CD14-positive monocyte (primary cell): ENCODE measurements around the gene TP53TG5. TPM values are rescaled to one million over a fixed set of nuclear protein-coding genes. Genes with fewer than 3 reads are reported as not detected.
A peak's percentile ranks its signal among the peaks of the same experiment; 100 is the strongest.

Experiments
- DNase-seq, 3 donors: peaks; one replicate each; pipeline ENCODE4 v3.0.0-alpha.2; 2011 to 2022
- H2AFZ ChIP-seq: 2 replicates; pipeline ENCODE4 v1.6.0; 2012; ENCODE audit warnings: mild to moderate bottlenecking, low read depth, low read length, inconsistent platforms; ENCODE audit not compliant: insufficient read depth, poor library complexity, severe bottlenecking
- H3K27ac ChIP-seq, 2 donors: 1 replicate in 1 of 2; 2 replicates in 1 of 2; pipeline ENCODE4 v1.5.1; 2012 to 2013; ENCODE audit warnings: low read length in 2 of 2, control low read depth in 1 of 2, inconsistent platforms in 1 of 2, low read depth in 1 of 2, mild to moderate bottlenecking in 1 of 2
- H3K27me3 ChIP-seq, 2 donors: one replicate each; pipeline versions ENCODE4 v1.6.0 to v1.6.1; 2011 to 2013; ENCODE audit warnings: low read length in 2 of 2; ENCODE audit not compliant: control insufficient read depth in 2 of 2, insufficient read depth in 2 of 2
- H3K36me3 ChIP-seq, 2 donors: replicated peaks in 1 of 2; 1 replicate in 1 of 2; 2 replicates in 1 of 2; pipeline versions ENCODE4 v1.5.1 to v1.6.1; 2012 to 2013; ENCODE audit warnings: low read length in 2 of 2, control low read depth in 1 of 2, inconsistent platforms in 1 of 2, mild to moderate bottlenecking in 1 of 2; ENCODE audit not compliant: insufficient read depth in 2 of 2, control insufficient read depth in 1 of 2
- H3K4me1 ChIP-seq, 2 donors: 1 replicate in 1 of 2; 2 replicates in 1 of 2; pipeline versions ENCODE4 v1.5.1 to v1.6.1; 2012 to 2013; ENCODE audit warnings: low read length in 2 of 2, control low read depth in 1 of 2, inconsistent platforms in 1 of 2, mild to moderate bottlenecking in 1 of 2, moderate library complexity in 1 of 2; ENCODE audit not compliant: insufficient read depth in 2 of 2, control insufficient read depth in 1 of 2
- H3K4me2 ChIP-seq: replicated peaks from 2 replicates; pipeline ENCODE3; 2012; ENCODE audit warnings: low read length, moderate library complexity, mild to moderate bottlenecking; ENCODE audit not compliant: poor library complexity, severe bottlenecking; ENCODE audit errors: extremely low read depth
- H3K4me3 ChIP-seq, 3 experiments: fragments of 200-600 bp in 1 of 3; sonication (generic) in 1 of 3; replicated peaks in 1 of 3; 1 replicate in 2 of 3; 2 replicates in 1 of 3; pipeline ENCODE4 v1.5.1; 2011 to 2013; ENCODE audit warnings: low read length in 3 of 3, mild to moderate bottlenecking in 3 of 3, control low read depth in 2 of 3, low read depth in 2 of 3, inconsistent platforms in 1 of 3, moderate library complexity in 1 of 3
- H3K79me2 ChIP-seq: 2 replicates; pipeline ENCODE4 v1.6.0; 2012; ENCODE audit warnings: mild to moderate bottlenecking, control low read depth, inconsistent platforms, low read length, moderate library complexity; ENCODE audit not compliant: insufficient read depth
- H3K9ac ChIP-seq: 2 replicates; pipeline ENCODE4 v1.6.0; 2017; ENCODE audit warnings: low read length, mild to moderate bottlenecking; ENCODE audit not compliant: insufficient read depth, poor library complexity, severe bottlenecking
- H3K9me3 ChIP-seq, 2 donors: replicated peaks in 1 of 2; 1 replicate in 1 of 2; 2 replicates in 1 of 2; pipeline versions ENCODE4 v1.5.1 to v1.6.1; 2012 to 2013; ENCODE audit warnings: low read length in 2 of 2, control low read depth in 1 of 2; ENCODE audit not compliant: control insufficient read depth in 1 of 2, insufficient read depth in 1 of 2
- H4K20me1 ChIP-seq: 2 replicates; pipeline ENCODE4 v1.6.0; 2012; ENCODE audit warnings: mild to moderate bottlenecking, low read length, control low read depth, moderate library complexity; ENCODE audit not compliant: insufficient read depth
- H3K27ac Mint-ChIP-seq, 7 donors: one replicate each; pipeline ENCODE4 v1.8.0; 2020; ENCODE audit warnings: mild to moderate bottlenecking in 7 of 7, mixed read lengths in 7 of 7, moderate library complexity in 6 of 7, inconsistent platforms in 2 of 7
- H3K27me3 Mint-ChIP-seq, 3 donors: one replicate each; pipeline ENCODE4 v1.8.0; 2021 to 2022; ENCODE audit warnings: low read depth in 3 of 3, mild to moderate bottlenecking in 3 of 3, mixed read lengths in 3 of 3, moderate library complexity in 3 of 3, inconsistent platforms in 1 of 3
- H3K36me3 Mint-ChIP-seq, 2 donors: one replicate each; pipeline ENCODE4 v1.8.0; 2020; ENCODE audit warnings: mixed read lengths in 2 of 2, inconsistent platforms in 1 of 2, mild to moderate bottlenecking in 1 of 2
- H3K4me1 Mint-ChIP-seq: one replicate; pipeline ENCODE4 v1.8.0; 2020; ENCODE audit warnings: mild to moderate bottlenecking, mixed read lengths
- H3K4me3 Mint-ChIP-seq, 2 donors: one replicate each; pipeline ENCODE4 v1.8.0; 2020; ENCODE audit warnings: mild to moderate bottlenecking in 2 of 2, mixed read lengths in 2 of 2, moderate library complexity in 1 of 2
- H3K9me3 Mint-ChIP-seq, 7 donors: one replicate each; pipeline ENCODE4 v1.8.0; 2020 to 2022; ENCODE audit warnings: mixed read lengths in 7 of 7, mild to moderate bottlenecking in 6 of 7, moderate library complexity in 6 of 7, inconsistent platforms in 2 of 7
- CTCF ChIP-seq: fragments of 200-600 bp; IDR thresholded peaks from one replicate; pipeline ENCODE4 v1.8.0; 2022; ENCODE audit warnings: antibody characterized with exemption, mild to moderate bottlenecking
- WGBS: methylation state at CpG from one replicate; pipeline ENCODE4 v1.1.5; 2013; ENCODE audit warnings: missing lambda C conversion rate; ENCODE audit not compliant: insufficient coverage; 5-methylcytosine and 5-hydroxymethylcytosine counted together
- intact Hi-C, 2 donors: fragments of 100-400 bp; cut with micrococcal nuclease; formaldehyde crosslinking; loops; one replicate each; pipeline versions ENCODE4 v1.15.0 to v1.15.1; 2023
- polyA plus RNA-seq, 3 donors: library from polyadenylated mRNA; depleted of rRNA in 1 of 3; unstranded in 2 of 3; stranded (reverse) in 1 of 3; fragments of 300-500 nt in 2 of 3; fragments of >200 nt in 1 of 3; fragmentation: Illumina TruSeq in 2 of 3; gene quantifications; 1 replicate in 2 of 3; 2 replicates in 1 of 3; pipeline ENCODE4 v1.2.3, GENCODE V29; 2012 to 2021

TP53TG5 gene
- polyA plus RNA-seq, 3 donors: 0.11 TPM; not detected in 2

DNA sequence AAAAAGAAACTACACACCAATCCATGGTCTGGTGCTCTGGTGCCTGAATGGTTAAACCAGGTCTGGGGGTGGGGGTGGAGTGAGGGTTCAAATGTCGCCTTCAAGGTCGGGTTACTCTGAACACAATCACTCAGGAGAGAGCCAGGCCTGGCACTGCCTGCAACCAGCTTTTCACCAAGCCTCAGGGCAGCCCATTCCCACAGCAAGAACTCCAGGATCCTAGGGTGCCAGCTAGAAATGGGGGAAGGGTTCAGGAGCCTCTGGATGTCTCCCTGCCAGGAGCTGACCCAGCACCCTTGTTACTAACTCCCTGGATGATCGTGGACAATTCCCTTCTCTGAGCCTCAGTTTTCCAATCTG is 36.6 kb downstream of the TP53TG5 start:
- intact Hi-C loops: no loop called here
- no peaks in the 10 kb centered on the region for H3K9me3 ChIP-seq
- no peak overlapping the region for H3K4me2 ChIP-seq
- Mint-ChIP-seq H3K4me3 (peak overlapping the region in 1 of 2 donors; percentile 37), H3K9me3 (peaks cover 0 to 2% (median 0%) of the 10 kb centered on the region in 7 donors), H3K27ac (peak overlapping the region in 3 of 7 donors; percentile 50 to 56 (median 55)), H3K36me3 (peaks cover 4 to 6% of the 10 kb centered on the region in 2 donors), H3K4me1 (peaks cover 34% of the 10 kb centered on the region), H3K27me3 (peaks cover 2 to 9% (median 5%) of the 10 kb centered on the region in 3 donors)
- DNase-seq: no peak
- no peak overlapping the region for H3K4me3 ChIP-seq
- H3K27me3 ChIP-seq: no peaks in the 10 kb centered on the region
- no peak overlapping the region for H2AFZ ChIP-seq
- no peaks in the 10 kb centered on the region for H4K20me1 ChIP-seq
- H3K36me3 ChIP-seq: no peaks in the 10 kb centered on the region
- WGBS: 100% methylated on average over 1 of the region's 3 CpGs
- no peaks in the 10 kb centered on the region for H3K79me2 ChIP-seq
- H3K27ac ChIP-seq: no peak overlapping the region
- H3K4me1 ChIP-seq: peaks cover 16 to 36% of the 10 kb centered on the region in 2 donors
- no peak for TF ChIP-seq CTCF
- no peak overlapping the region for H3K9ac ChIP-seq

GRCh38 chr20:45340951-45341350 is 37.2 kb downstream of the TP53TG5 start:
- 80% methylated on average over 1 of the region's 1 CpG for WGBS
- H3K9ac ChIP-seq: no peak overlapping the region
- H3K27ac Mint-ChIP-seq: no peak overlapping the region

More at GRCh38 chr20:45340951-45341350, 37.2 kb downstream of the TP53TG5 start:
- H3K4me2 ChIP-seq: no peak overlapping the region
- no peaks in the 10 kb centered on the region for H3K9me3 ChIP-seq
- no peak overlapping the region for H3K4me3 ChIP-seq
- H2AFZ ChIP-seq: no peak overlapping the region
- peaks cover 4% of the 10 kb centered on the region in 2 donors for H3K36me3 Mint-ChIP-seq
- H3K9me3 Mint-ChIP-seq: peaks cover 0 to 2% (median 0%) of the 10 kb centered on the region in 7 donors
- no peaks in the 10 kb centered on the region for H4K20me1 ChIP-seq
- H3K4me1 ChIP-seq: peaks cover 16 to 30% of the 10 kb centered on the region in 2 donors
- no peaks in the 10 kb centered on the region for H3K36me3 ChIP-seq
- no peaks in the 10 kb centered on the region for H3K27me3 ChIP-seq
- intact Hi-C loops: no loop called here
- H3K27me3 Mint-ChIP-seq: peaks cover 0 to 3% (median 2%) of the 10 kb centered on the region in 3 donors
- no peak overlapping the region for H3K4me3 Mint-ChIP-seq
- no peak for TF ChIP-seq CTCF
- peaks cover 28% of the 10 kb centered on the region for H3K4me1 Mint-ChIP-seq
- H3K79me2 ChIP-seq: no peaks in the 10 kb centered on the region
- no peak overlapping the region for H3K27ac ChIP-seq
- DNase-seq: no peak
